Duodenal mucosa (tissue), 2 donors: ENCODE data around the gene ELF2.
"Not testable (repeated sequence)": the region's sequence is repeated elsewhere in the genome, so short reads cannot be mapped to it uniquely, and the experiment has no call there.

Experiments used
- H3K27ac ChIP-seq: one replicate; pipeline ENCODE4 v1.7.0; 2013; ENCODE audit warnings: low read depth, low read length
- H3K27me3 ChIP-seq, 2 donors: one replicate each; pipeline ENCODE4 v1.7.0; 2013; ENCODE audit warnings: low read length in 2 of 2, control low read depth in 1 of 2; ENCODE audit not compliant: insufficient read depth in 2 of 2, control insufficient read depth in 1 of 2
- H3K36me3 ChIP-seq, 2 donors: one replicate each; pipeline ENCODE4 v1.7.0; 2013; ENCODE audit warnings: low read length in 2 of 2, control low read depth in 1 of 2; ENCODE audit not compliant: insufficient read depth in 2 of 2, control insufficient read depth in 1 of 2
- H3K4me1 ChIP-seq, 2 donors: one replicate each; pipeline ENCODE4 v1.7.0; 2013; ENCODE audit warnings: low read length in 2 of 2, control low read depth in 1 of 2; ENCODE audit not compliant: insufficient read depth in 2 of 2, control insufficient read depth in 1 of 2
- H3K4me3 ChIP-seq, 2 donors: one replicate each; pipeline ENCODE4 v1.7.0; 2013; ENCODE audit warnings: low read length in 2 of 2, low read depth in 1 of 2
- H3K9ac ChIP-seq, 2 donors: one replicate each; pipeline ENCODE4 v1.7.0; 2013; ENCODE audit warnings: low read length in 2 of 2, low read depth in 1 of 2
- H3K9me3 ChIP-seq, 2 donors: one replicate each; pipeline ENCODE4 v1.7.0; 2013; ENCODE audit warnings: low read length in 2 of 2, control low read depth in 1 of 2; ENCODE audit not compliant: control insufficient read depth in 1 of 2

Gene ELF2

DNA sequence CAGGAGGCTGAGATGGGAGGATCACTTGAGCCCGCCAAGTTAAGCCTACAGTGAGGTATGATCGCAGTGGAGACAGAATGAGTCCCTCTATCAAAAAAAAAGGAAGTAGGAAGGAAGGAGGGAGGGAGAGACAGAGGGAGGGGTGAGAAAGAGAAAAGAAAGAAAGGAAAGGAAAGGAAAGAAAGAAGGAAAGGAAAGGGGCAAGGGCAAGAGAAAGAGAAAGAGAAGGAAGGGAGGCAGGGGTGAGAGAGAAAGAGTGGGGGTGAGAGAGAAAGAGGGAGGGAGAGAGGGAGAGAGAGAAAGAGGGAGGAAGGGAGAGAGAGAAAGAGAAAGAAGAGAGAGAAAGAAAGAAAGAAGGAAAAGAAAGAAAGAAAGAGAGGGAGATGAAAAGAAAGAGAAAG is 13.2 kb downstream of the ELF2 start:
- Histone ChIP-seq H3K4me1 (peaks cover 0 to 3% of the 10 kb centered on the region in 2 donors), H3K9me3 (no peaks in the 10 kb centered on the region), H3K27me3 (no peaks in the 10 kb centered on the region), H3K4me3 (no peak overlapping the region), H3K9ac (no peak overlapping the region), H3K27ac (no peak overlapping the region), H3K36me3 (no peaks in the 10 kb centered on the region)

DNA sequence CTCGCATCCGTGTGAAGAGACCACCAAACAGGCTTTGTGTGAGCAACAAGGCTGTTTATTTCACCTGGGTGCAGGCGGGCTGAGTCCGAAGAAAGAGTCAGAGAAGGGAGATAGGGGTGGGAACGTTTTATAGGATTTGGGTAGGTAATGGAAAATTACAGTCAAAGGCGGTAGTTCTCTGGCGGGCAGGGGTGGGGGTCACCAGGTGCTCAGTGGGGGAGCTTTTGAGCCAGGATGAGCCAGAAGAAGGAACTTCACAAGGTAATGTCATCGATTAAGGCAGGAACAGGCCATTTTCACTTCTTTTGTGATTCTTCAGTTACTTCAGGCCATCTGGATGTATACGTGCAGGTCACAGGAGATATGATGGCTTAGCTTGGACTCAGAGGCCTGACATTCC is 19.0 kb downstream of the ELF2 start:
- not testable (repeated sequence) for H3K4me1 ChIP-seq, H3K36me3 ChIP-seq, H3K27ac ChIP-seq, H3K27me3 ChIP-seq, H3K9ac ChIP-seq, H3K9me3 ChIP-seq, H3K4me3 ChIP-seq

GRCh38 chr4:139154952-139155557 is 22.0 kb downstream of the ELF2 start:
- Histone ChIP-seq H3K27me3 (no peaks in the 10 kb centered on the region), H3K4me1 (peaks cover 0 to 8% of the 10 kb centered on the region in 2 donors), H3K9me3 (no peaks in the 10 kb centered on the region), H3K27ac (no peak overlapping the region), H3K4me3 (no peak overlapping the region), H3K9ac (no peak overlapping the region), H3K36me3 (no peaks in the 10 kb centered on the region)

DNA sequence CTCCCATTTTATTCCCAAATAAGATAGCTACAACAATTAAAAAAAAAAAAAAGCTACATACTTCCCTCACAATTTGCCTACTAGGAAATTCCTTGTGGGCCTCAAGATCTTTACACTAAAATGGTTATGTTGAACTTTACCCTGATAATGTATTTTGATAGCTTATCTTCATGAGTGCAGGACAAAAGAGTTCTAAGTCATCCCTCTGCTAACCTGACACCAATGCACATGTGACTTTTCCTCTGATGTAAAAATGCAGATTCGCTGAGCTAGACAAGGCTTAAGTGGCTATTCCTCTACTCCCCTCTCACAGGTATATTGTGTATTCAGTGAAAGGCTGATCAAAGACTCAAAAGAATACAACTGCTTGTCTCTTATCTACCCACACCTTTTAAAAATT is 22.5 kb downstream of the ELF2 start:
- Histone ChIP-seq H3K9me3 (no peaks in the 10 kb centered on the region), H3K27me3 (no peaks in the 10 kb centered on the region), H3K36me3 (no peaks in the 10 kb centered on the region), H3K9ac (no peak overlapping the region), H3K4me3 (no peak overlapping the region), H3K4me1 (peaks cover 0 to 8% of the 10 kb centered on the region in 2 donors), H3K27ac (no peak overlapping the region)

GRCh38 chr4:139154134-139154421 is 22.9 kb downstream of the ELF2 start:
- Histone ChIP-seq H3K9me3 (no peaks in the 10 kb centered on the region), H3K4me3 (no peak overlapping the region), H3K4me1 (peaks cover 0 to 8% of the 10 kb centered on the region in 2 donors), H3K27me3 (no peaks in the 10 kb centered on the region), H3K9ac (no peak overlapping the region), H3K36me3 (no peaks in the 10 kb centered on the region), H3K27ac (no peak overlapping the region)

GRCh38 chr4:139153411-139154133 is 23.4 kb downstream of the ELF2 start:
- H3K4me3 ChIP-seq, result no peak overlapping the region
- no peaks in the 10 kb centered on the region for H3K9me3 ChIP-seq
- H3K36me3 ChIP-seq, result no peaks in the 10 kb centered on the region
- H3K27ac ChIP-seq, result no peak overlapping the region
- H3K9ac ChIP-seq, result no peak overlapping the region
- no peaks in the 10 kb centered on the region for H3K27me3 ChIP-seq
- H3K4me1 ChIP-seq, result peaks cover 0 to 8% of the 10 kb centered on the region in 2 donors

GRCh38 chr4:139152249-139152648 is 24.8 kb downstream of the ELF2 start:
- no peak overlapping the region for H3K9ac ChIP-seq
- H3K27ac ChIP-seq, result no peak overlapping the region
- no peaks in the 10 kb centered on the region for H3K36me3 ChIP-seq
- H3K27me3 ChIP-seq, result no peaks in the 10 kb centered on the region
- no peak overlapping the region for H3K4me3 ChIP-seq
- H3K9me3 ChIP-seq, result no peaks in the 10 kb centered on the region
- H3K4me1 ChIP-seq, result peaks cover 0 to 8% of the 10 kb centered on the region in 2 donors

DNA sequence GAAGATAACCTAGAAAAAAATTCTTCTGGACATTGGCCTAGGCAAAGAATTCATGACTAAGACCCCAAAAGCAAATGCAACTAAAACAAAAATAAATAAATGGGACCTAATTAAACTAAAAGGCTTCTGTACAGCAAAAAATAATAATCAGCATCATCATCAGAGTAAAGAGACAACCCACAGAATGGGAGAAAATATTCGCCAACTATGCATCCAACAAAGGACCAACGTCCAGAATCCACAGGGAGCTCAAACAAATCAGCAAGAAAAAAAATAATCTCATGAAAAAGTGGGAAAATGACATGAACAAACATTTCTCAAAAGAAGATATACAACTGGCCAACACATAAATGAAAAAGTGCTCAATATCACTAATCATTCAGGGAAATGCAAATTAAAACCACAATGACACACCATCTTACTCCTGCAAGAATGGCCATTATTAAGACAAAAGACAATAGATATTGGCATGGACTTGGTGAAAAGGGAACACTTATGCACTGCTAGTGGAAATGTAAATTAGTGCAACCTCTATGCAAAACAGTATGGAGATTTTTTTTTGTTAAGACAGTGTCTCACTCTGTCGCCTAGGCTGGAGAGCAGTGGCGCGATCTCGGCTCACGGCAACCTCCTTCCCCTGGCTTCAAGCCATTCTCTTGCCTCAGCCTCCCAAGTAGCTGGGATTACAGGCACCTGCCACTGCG is 29.9 kb downstream of the ELF2 start:
- Histone ChIP-seq H3K9me3 (peaks cover 0 to 3% of the 10 kb centered on the region in 2 donors), H3K9ac (no peak overlapping the region), H3K27ac (no peak overlapping the region), H3K36me3 (no peaks in the 10 kb centered on the region), H3K4me1 (peaks cover 12 to 13% of the 10 kb centered on the region in 2 donors), H3K27me3 (no peaks in the 10 kb centered on the region), H3K4me3 (no peak overlapping the region)

DNA sequence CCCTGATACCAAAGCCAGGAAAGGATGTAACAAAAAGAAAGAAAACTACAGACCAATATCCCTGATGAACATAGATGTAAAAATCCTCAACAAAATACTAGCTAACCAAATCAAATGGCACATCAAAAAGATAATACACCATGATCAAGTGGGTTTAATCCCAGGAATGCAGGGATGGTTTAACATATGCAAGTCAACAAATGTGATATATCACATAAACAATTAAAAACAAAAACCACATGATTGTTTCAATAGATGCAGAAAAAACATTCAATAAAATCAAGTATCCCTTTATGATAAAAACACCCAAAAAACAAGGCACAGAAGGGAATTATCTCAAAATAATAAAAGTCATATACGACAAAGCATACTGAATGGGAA is 31.5 kb downstream of the ELF2 start:
- Histone ChIP-seq H3K9ac (no peak overlapping the region), H3K9me3 (peaks cover 0 to 3% of the 10 kb centered on the region in 2 donors), H3K36me3 (no peaks in the 10 kb centered on the region), H3K4me1 (peaks cover 12 to 13% of the 10 kb centered on the region in 2 donors), H3K27ac (no peak overlapping the region), H3K27me3 (no peaks in the 10 kb centered on the region), H3K4me3 (no peak overlapping the region)

DNA sequence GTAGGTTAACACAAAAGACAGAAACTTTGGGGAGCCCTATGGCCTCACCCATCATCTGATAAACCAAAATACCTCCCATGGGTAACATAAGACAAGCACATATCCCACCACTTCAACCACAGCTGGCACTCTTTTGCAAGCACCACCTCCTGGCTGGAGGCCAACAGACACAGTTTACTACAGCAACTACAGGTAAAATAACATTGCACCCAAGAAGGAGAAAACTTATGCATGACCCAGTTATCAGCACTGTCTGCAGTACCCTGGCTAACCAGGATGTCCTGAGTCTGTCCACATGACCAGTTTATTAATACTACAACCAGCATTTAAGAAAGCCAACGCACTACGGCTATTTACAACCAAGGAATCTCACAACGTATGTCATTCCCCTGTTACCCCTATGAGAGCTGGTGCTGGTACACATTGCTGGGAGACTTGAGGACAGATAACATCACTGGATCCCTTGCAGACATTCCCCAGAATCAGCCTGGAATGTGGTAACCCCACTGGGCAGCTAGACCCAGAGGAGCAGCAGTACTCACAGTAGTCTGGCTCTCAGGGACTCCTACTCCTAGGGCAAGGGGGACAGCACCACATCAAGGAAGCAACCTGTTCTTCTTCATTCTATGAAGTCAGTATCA is 32.0 kb downstream of the ELF2 start:
- Histone ChIP-seq H3K36me3 (no peaks in the 10 kb centered on the region), H3K4me1 (peaks cover 12 to 13% of the 10 kb centered on the region in 2 donors), H3K9ac (no peak overlapping the region), H3K27ac (no peak overlapping the region), H3K9me3 (peaks cover 0 to 3% of the 10 kb centered on the region in 2 donors), H3K4me3 (no peak overlapping the region), H3K27me3 (no peaks in the 10 kb centered on the region)
